ENCODE data around the gene PCSK5. TPM values are rescaled to one million over a fixed set of nuclear protein-coding genes. Genes with fewer than 3 reads are reported as not detected.

Gene PCSK5
- polyA plus RNA-seq, 1 donor (not counting 4 experiments of a cell fraction or from before 2014, with no cell fraction given) = 1.9 TPM

- Histone ChIP-seq H3K9me3 (ENCODE audit: control insufficient read depth, low read depth, low read length) (no peaks in the 10 kb centered on the region), H3K9me1 (ENCODE audit: control insufficient read depth, extremely low read depth, insufficient read depth, low read length) (no peaks in the 10 kb centered on the region), H3K27ac (ENCODE audit: control insufficient read depth, insufficient read depth, low read length) (no peak overlapping the region), H2AFZ (ENCODE audit: control insufficient read depth, low read length) (no peak overlapping the region), H3K36me3 (ENCODE audit: control insufficient read depth in 2 of 2, extremely low read depth in 1 of 2, insufficient read depth in 2 of 2, low read length in 2 of 2) (no peaks in the 10 kb centered on the region), H3K9ac (ENCODE audit: control insufficient read depth, extremely low read depth, insufficient read depth, low read length) (no peak overlapping the region), H3K27me3 (ENCODE audit: control insufficient read depth, extremely low read depth, insufficient read depth, low read length) (no peaks in the 10 kb centered on the region), H3K4me3 (ENCODE audit: control insufficient read depth in 2 of 3, extremely low read depth in 1 of 3, insufficient read depth in 2 of 3, low read depth in 1 of 3, low read length in 3 of 3) (no peak overlapping the region), H3K4me1 (ENCODE audit: control insufficient read depth, extremely low read depth, insufficient read depth, low read length) (peaks cover 12% of the 10 kb centered on the region), H3K4me2 (ENCODE audit: control insufficient read depth, extremely low read depth, insufficient read depth, low read depth, low read length) (no peak overlapping the region), H3K79me2 (ENCODE audit: control insufficient read depth, insufficient read depth, low read length) (no peaks in the 10 kb centered on the region), H4K20me1 (ENCODE audit: control insufficient read depth, extremely low read depth, insufficient read depth, low read length) (no peaks in the 10 kb centered on the region)
- FAIRE-seq (no peak), DNase-seq (ENCODE audit: low read depth, low spot score) (no peak)
- TF ChIP-seq CTCF (optimal IDR thresholded peaks at IDR 0.05 in 1 of 3, IDR thresholded peaks at IDR 0.05 in 1 of 3, conservative IDR thresholded peaks at IDR 0.05 in 1 of 3; ENCODE audit: extremely low read depth in 1 of 3, insufficient read depth in 2 of 3, low read length in 3 of 3) = no peak
- dilution Hi-C loops (cut with MboI; ENCODE audit: extremely low pct_ligation_motif_present, low sequenced_read_pairs) = no loop called here
Observed at GRCh38 chr9:75921391-75922127, 31.1 kb downstream of the PCSK5 start.

- Histone ChIP-seq H3K9me1 (ENCODE audit: control insufficient read depth, extremely low read depth, insufficient read depth, low read length) (no peaks in the 10 kb centered on the region), H3K4me1 (ENCODE audit: control insufficient read depth, extremely low read depth, insufficient read depth, low read length) (no peaks in the 10 kb centered on the region), H3K27me3 (ENCODE audit: control insufficient read depth, extremely low read depth, insufficient read depth, low read length) (no peaks in the 10 kb centered on the region), H3K9ac (ENCODE audit: control insufficient read depth, extremely low read depth, insufficient read depth, low read length) (no peak overlapping the region), H2AFZ (ENCODE audit: control insufficient read depth, low read length) (no peak overlapping the region), H3K9me3 (ENCODE audit: control insufficient read depth, low read depth, low read length) (no peaks in the 10 kb centered on the region), H3K36me3 (ENCODE audit: control insufficient read depth in 2 of 2, extremely low read depth in 1 of 2, insufficient read depth in 2 of 2, low read length in 2 of 2) (no peaks in the 10 kb centered on the region), H3K4me2 (ENCODE audit: control insufficient read depth, extremely low read depth, insufficient read depth, low read depth, low read length) (no peak overlapping the region), H3K4me3 (ENCODE audit: control insufficient read depth in 2 of 3, extremely low read depth in 1 of 3, insufficient read depth in 2 of 3, low read depth in 1 of 3, low read length in 3 of 3) (no peak overlapping the region), H4K20me1 (ENCODE audit: control insufficient read depth, extremely low read depth, insufficient read depth, low read length) (no peaks in the 10 kb centered on the region), H3K27ac (ENCODE audit: control insufficient read depth, insufficient read depth, low read length) (no peak overlapping the region), H3K79me2 (ENCODE audit: control insufficient read depth, insufficient read depth, low read length) (no peaks in the 10 kb centered on the region)
- no peak for TF ChIP-seq CTCF (optimal IDR thresholded peaks at IDR 0.05 in 1 of 3, IDR thresholded peaks at IDR 0.05 in 1 of 3, conservative IDR thresholded peaks at IDR 0.05 in 1 of 3; ENCODE audit: extremely low read depth in 1 of 3, insufficient read depth in 2 of 3, low read length in 3 of 3)
- no peak for TF ChIP-seq EZH2 (IDR thresholded peaks at IDR 0.05; ENCODE audit: low read length)
- dilution Hi-C loops (cut with MboI; ENCODE audit: extremely low pct_ligation_motif_present, low sequenced_read_pairs) = no loop called here
- FAIRE-seq = no peak
- DNase-seq (ENCODE audit: low read depth, low spot score) = no peak
Observed at GRCh38 chr9:75926385-75926784, 35.9 kb downstream of the PCSK5 start.
